ENCODE results near the gene FCSK.

FCSK gene

DNA sequence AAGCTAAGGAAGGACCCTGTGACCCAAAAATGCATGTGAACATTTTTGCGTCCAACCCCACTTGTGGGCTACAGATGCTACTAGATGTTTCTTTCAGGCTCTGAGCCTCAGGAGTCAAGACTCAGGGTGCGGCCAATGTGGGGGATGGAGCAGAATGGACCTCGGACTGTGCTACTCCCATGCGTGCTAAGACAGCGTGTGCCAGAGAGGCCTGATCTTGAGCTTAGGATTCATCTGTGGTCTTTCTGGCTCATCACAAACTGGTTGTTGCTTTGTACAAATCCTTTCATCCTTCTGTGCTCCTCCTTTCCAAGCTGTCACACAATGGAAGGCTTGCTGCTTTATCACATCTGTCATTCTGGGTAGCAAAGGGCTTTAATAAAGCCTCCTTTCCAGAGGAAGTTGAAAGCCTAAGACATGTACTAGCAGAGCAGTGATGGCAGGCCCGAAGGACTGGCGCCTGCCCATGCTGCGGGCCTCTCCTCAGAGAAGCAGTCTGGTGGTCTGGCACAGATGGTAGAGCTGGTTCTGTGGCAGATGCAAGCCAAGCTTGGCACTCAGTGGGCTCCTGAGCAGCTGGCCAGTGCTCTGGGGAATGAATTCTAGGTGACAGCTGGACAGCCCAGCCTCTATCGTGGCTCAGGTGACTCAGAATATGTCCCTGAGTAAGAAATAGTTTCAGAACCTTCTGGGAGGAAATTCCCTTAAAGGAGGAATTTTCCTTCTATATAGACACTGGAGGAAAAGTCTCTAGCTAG is 41.2 kb downstream of the FCSK start:
- DNase-seq (ENCODE audit: low read depth in 2 of 2) = no peak
- no peak for TF ChIP-seq CTCF (IDR thresholded peaks at IDR 0.05; ENCODE audit: low read depth, low read length)
- H3K4me3 ChIP-seq (replicated peaks in 1 of 2; ENCODE audit: low read depth in 2 of 2, low read length in 2 of 2) = no peak overlapping the region

GRCh38 chr16:70496513-70496912 is 42.1 kb downstream of the FCSK start:
- no peak overlapping the region for H3K4me3 ChIP-seq (replicated peaks in 1 of 2; ENCODE audit: low read depth in 2 of 2, low read length in 2 of 2)
- no peak for DNase-seq (ENCODE audit: low read depth in 2 of 2)
- no peak for TF ChIP-seq CTCF (IDR thresholded peaks at IDR 0.05; ENCODE audit: low read depth, low read length)

GRCh38 chr16:70508752-70509151 is 54.4 kb downstream of the FCSK start:
- H3K4me3 ChIP-seq (replicated peaks in 1 of 2; ENCODE audit: low read depth in 2 of 2, low read length in 2 of 2) = no peak overlapping the region
- DNase-seq (ENCODE audit: low read depth in 2 of 2) = peak; percentile 26 to 31
- no peak for TF ChIP-seq CTCF (IDR thresholded peaks at IDR 0.05; ENCODE audit: low read depth, low read length)

DNA sequence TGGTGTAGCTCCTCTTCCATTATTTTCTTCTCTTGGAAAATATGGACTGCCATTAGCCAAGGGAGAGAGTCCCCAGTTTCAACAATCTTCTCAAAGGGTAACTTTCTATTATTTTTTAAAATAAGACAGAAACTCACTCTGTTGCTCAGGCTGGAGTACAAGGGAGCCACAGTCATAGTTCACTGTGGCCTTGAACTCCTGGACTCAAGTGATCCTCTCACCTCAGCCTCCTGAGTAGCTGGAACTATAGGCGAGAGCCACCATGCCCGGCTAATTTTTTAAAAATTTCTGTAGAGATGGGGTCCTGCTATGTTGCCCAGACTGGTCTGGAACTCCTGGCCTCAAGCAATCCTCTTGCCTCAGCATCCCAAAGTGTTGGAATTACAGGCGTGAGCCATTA is 55.8 kb downstream of the FCSK start:
- DNase-seq (ENCODE audit: low read depth in 2 of 2) = no peak
- no peak overlapping the region for H3K4me3 ChIP-seq (replicated peaks in 1 of 2; ENCODE audit: low read depth in 2 of 2, low read length in 2 of 2)
- TF ChIP-seq CTCF (IDR thresholded peaks at IDR 0.05; ENCODE audit: low read depth, low read length) = no peak

DNA sequence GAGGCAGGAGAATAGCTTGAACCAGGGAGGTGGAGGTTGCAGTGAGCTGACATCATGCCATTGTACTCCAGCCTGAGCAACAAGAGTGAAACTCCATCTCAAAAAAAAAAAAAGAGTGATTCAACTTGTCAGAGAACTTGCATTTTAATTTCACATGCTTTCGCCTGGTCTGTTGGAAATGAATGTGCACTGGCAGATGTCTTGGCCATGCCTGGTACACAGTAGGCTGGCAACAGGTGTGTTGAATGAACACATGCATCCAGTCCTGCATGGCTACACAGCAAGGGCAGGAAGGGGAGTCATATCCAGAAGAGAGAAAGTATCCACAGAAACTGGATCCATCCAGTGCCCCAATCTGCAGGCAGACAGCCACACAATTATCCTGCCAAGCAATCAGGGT is 57.4 kb downstream of the FCSK start:
- no peak overlapping the region for H3K4me3 ChIP-seq (replicated peaks in 1 of 2; ENCODE audit: low read depth in 2 of 2, low read length in 2 of 2)
- no peak for DNase-seq (ENCODE audit: low read depth in 2 of 2)
- no peak for TF ChIP-seq CTCF (IDR thresholded peaks at IDR 0.05; ENCODE audit: low read depth, low read length)

DNA sequence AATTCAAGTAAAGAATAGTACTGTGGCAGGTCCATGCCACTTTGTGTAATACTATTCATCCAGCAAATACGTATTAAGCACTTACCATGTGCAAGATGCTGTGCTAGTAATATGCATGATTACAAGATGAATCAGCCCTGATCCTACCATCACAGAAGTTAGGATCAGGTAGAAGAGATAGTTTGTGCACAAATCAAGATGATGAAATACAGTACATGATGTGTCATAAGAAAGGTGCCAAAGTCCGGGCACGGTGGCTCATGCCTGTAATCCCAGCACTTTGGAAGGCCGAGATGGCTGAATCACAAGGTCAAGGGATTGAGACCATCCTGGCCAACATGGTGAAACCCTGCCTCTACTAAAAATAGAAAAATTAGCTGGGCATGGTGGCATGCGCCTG is 58.1 kb downstream of the FCSK start:
- no peak for TF ChIP-seq CTCF (IDR thresholded peaks at IDR 0.05; ENCODE audit: low read depth, low read length)
- DNase-seq (ENCODE audit: low read depth in 2 of 2) = peak in 1 of 2 donors; percentile 60

More for the DNA sequence above, 58.1 kb downstream of the FCSK start:
- H3K4me3 ChIP-seq (replicated peaks in 1 of 2; ENCODE audit: low read depth in 2 of 2, low read length in 2 of 2) = no peak overlapping the region

Measured in cardiac fibroblast (primary cell).